Measurements from ENCODE around the gene SLC6A1.

DNA sequence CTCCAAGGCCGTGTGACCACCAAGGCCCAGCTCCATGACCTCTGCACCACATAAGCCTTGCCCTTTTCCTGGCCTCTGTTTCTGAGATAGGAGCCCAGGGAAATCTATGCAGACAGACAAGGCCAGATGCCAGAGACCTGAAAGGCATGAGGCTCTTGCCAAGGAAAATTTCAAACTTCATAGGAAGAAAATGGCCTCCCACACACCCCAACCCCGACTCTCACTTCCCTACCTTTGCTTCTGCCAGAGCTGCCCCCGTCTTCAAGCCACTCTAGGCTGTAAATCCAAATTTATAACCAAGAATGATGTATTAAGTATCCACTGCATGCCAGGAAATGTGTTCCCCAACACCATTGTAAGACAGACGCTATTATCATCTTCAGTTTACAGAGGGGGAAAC, 96.3 kb downstream of the SLC6A1 start:
- TF ChIP-seq, protein P1, sequence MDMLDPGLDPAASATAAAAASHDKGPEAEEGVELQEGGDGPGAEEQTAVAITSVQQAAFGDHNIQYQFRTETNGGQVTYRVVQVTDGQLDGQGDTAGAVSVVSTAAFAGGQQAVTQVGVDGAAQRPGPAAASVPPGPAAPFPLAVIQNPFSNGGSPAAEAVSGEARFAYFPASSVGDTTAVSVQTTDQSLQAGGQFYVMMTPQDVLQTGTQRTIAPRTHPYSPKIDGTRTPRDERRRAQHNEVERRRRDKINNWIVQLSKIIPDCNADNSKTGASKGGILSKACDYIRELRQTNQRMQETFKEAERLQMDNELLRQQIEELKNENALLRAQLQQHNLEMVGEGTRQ (IDR thresholded peaks at IDR 0.05; ENCODE audit: low read depth, low read length), result no peak
- no peak for TF ChIP-seq CTCF (conservative IDR thresholded peaks at IDR 0.05; ENCODE audit: low read depth, low read length)
- no peak for TF ChIP-seq MXI1 (IDR thresholded peaks at IDR 0.05; ENCODE audit: borderline replicate concordance, low read depth, low read length)
- TF ChIP-seq POLR2A (IDR thresholded peaks at IDR 0.05; ENCODE audit: low read depth, low read length), result no peak
- TF ChIP-seq CEBPB (IDR thresholded peaks at IDR 0.05; ENCODE audit: low read depth, low read length), result no peak
- TF ChIP-seq RAD21 (IDR thresholded peaks at IDR 0.05; ENCODE audit: low read length), result no peak
- TF ChIP-seq RFX5 (IDR thresholded peaks at IDR 0.05; ENCODE audit: low read depth, low read length), result no peak
- no peak for TF ChIP-seq CHD1 (IDR thresholded peaks at IDR 0.05; ENCODE audit: low read depth, low read length)
- TF ChIP-seq SMC3 (IDR thresholded peaks at IDR 0.05; ENCODE audit: low read depth, low read length), result no peak
- TF ChIP-seq, protein P2, sequence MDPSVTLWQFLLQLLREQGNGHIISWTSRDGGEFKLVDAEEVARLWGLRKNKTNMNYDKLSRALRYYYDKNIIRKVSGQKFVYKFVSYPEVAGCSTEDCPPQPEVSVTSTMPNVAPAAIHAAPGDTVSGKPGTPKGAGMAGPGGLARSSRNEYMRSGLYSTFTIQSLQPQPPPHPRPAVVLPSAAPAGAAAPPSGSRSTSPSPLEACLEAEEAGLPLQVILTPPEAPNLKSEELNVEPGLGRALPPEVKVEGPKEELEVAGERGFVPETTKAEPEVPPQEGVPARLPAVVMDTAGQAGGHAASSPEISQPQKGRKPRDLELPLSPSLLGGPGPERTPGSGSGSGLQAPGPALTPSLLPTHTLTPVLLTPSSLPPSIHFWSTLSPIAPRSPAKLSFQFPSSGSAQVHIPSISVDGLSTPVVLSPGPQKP (IDR thresholded peaks at IDR 0.05; ENCODE audit: borderline replicate concordance, low read depth, low read length), result no peak
- no peak for TF ChIP-seq RCOR1 (IDR thresholded peaks at IDR 0.05; ENCODE audit: insufficient replicate concordance, low read length)
- no peak for TF ChIP-seq MAZ (IDR thresholded peaks at IDR 0.05; ENCODE audit: borderline replicate concordance, low read depth, low read length)

Measured in IMR-90 (cell line).